ENCODE data around the gene MYO7B. TPM values are rescaled to one million over a fixed set of nuclear protein-coding genes. Genes with fewer than 3 reads are reported as not detected.
"Not testable (repeated sequence)": the region's sequence is repeated elsewhere in the genome, so short reads cannot be mapped to it uniquely, and the experiment has no call there.

The MYO7B gene
- total RNA-seq, 2 donors from 2014 or later, result 244 to 262 TPM

DNA sequence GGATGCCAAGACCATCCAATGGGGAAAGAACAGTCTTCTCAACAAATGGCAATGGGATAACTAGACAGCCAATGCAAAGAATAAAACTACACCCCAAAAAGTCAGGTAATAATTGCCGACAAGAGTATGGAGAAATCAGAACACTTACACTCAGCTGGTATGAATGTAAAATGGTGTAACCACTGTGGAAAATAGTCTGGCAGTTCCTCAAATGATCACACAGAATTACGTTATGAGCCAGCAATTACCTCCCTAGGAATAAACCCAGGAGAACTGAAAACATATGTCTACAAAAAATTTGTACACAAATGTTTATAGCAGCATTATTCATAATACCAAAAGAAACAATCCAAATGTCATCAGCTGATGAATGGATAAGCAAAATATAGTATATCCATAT is 18.0 kb upstream of the MYO7B start:
- DNase-seq (no peak), ATAC-seq (no peak)
- intact Hi-C loops (cut with DNase I, micrococcal nuclease), result no loop called here

DNA sequence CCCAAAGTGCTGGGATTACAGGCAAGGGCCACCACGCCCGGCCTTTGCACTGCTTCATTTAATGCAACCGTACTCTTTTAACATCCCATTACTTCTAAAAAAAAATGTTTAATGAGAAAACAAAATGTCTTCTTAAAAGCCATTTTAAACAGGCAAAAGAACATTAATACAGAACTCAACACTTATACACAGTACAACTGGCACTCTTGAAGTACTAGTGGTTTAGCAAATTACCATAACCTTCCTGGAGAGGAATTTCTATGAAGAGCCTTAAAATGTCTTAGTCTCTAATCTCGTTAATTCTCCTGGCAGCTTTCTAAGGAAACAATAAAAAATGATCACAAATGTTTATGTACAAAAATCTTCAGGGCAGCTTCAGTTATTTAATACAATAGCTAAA is 15.1 kb upstream of the MYO7B start:
- DNase-seq, result no peak
- ATAC-seq, result no peak
- intact Hi-C loops (cut with DNase I, micrococcal nuclease), result no loop called here

DNA sequence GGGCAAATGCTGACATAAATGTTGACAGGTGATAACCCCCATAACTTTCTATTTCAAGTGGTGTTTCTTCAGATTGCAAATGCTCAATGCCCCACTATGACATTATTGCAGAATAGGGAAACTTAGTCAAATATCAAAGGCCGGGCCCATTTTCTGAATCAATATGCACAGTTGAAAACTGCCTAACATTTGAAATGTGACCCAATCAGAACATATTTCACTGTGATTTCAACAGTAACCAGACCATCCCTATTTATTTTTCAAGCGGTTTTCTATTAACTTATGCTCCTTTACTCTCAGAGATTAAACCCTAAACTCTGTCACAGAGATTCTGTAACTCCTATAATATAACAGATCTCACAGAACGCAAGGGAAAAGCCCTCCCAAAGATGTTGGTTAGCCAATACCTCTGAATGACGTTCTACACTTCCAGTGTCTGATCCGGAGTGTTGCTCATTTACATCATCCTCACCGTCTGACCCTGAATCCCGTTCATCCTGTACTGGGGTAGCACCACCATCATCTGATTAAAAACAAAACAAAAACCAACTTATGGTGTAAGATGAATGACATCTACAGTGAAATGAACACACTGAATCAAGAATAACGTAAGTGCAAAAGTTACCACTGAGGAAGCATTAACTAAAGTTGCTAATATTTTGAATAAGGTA is 12.1 kb upstream of the MYO7B start:
- intact Hi-C loops (cut with DNase I, micrococcal nuclease), result no loop called here
- no peak for DNase-seq
- ATAC-seq, result no peak

- intact Hi-C loops (cut with DNase I, micrococcal nuclease); DNase-seq; ATAC-seq: not testable (repeated sequence)
Measured at GRCh38 chr2:127524198-127524834, 11.2 kb upstream of the MYO7B start.

- intact Hi-C loops (cut with DNase I, micrococcal nuclease), result no loop called here
- ATAC-seq (peak; percentile 15), DNase-seq (peak in 1 of 2 donors; percentile 41)
Measured at GRCh38 chr2:127525691-127526131, 9.8 kb upstream of the MYO7B start.

DNA sequence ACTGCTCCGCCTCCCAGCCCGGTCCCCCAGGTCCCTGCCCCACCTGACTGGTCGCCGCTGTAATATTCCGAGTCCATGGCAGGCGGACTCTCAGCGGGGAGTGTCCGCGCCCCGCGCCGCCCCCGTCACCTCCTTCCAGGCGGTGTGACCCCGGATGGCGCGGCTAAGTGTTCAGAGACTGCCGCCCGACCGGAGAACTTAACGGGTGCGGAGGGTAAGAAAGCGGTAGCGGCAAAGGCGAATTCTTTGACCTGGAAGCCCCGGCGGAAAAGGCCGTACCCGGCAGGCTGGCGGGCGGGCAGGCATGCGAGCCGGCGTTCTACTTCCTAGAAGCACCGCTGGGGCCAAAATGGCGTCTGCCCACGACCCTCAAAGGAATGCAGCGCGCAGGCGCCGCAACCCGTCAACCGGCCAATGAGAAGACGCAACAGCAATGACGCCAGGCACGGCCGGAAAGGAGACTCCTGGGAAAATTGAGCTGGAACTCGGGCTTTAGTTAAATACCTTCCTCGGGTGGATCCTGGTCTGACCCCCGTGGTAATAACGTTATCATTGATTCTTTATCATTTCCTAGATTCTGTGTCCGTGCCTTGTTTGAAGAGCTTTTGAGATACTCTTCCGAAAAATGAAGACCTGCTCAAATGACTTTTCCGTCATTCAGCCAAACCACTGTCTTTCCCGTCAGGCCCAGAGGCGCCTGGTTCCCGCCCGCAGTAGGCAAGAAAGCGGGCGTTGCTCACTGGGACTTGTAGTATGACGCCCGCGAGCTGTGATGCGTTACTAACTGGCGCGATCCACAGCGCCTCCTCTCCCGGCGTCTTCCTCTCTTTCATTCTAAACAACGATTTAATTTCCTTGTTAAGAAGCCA is 9.1 kb upstream of the MYO7B start, which contains the start of gene IWS1:
Gene IWS1, minus strand, starts transcription at position 358 of the 869 bp plus-strand sequence. Its CDS starts 281 bp downstream, at position 77.
- peak; percentile 95 for DNase-seq
- intact Hi-C loops (cut with DNase I, micrococcal nuclease), result no loop called here
- peak; percentile 83 for ATAC-seq

DNA sequence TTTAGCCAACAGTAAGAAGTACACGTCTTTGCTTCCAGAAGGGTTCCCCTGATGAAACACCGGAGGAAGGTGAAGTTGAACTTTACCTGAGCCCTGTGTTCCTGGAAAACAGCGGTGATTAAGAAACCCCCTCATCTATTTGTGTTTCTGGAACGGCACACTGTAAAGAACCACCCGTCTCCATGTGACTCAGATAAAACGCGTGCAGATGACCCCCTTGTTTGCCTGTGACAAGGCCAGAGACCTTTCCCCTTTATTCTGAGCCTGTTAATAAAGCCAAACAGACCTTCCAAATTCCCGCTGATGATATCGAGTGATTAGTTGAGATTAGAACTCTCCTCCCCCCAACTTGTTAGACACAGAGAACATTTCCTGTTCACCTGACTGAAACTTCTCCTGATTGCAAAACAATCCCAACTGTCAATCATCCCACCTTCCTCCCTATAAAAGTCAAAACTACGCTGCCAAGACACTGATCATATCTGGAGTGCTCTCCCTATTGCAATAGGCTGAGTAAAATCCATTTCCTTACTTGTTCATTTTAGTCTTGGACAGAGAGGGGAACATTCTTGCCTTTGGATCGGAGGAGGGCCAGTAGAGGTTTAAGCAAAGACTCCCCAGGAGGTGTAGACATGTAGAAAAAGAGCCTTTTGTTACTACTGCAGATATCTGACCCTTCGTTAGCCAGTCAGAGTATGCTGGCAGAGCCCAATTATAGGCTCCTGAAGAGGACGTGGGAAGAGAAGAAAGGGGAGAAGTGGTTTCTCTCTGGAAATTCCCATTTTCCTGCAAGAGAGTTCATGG is 8.3 kb upstream of the MYO7B start:
- intact Hi-C loops (cut with DNase I, micrococcal nuclease), result no loop called here
- ATAC-seq, result peak; percentile 55
- DNase-seq, result no peak

GRCh38 chr2:127528487-127528886 is 7.0 kb upstream of the MYO7B start:
- intact Hi-C loops (cut with DNase I, micrococcal nuclease), result no loop called here
- DNase-seq, result no peak
- ATAC-seq, result no peak

GRCh38 chr2:127529416-127529815 is 6.1 kb upstream of the MYO7B start:
- ATAC-seq; intact Hi-C loops (cut with DNase I, micrococcal nuclease); DNase-seq: not testable (repeated sequence)

- no peak for ATAC-seq
- intact Hi-C loops (cut with DNase I, micrococcal nuclease), result no loop called here
- no peak for DNase-seq
Measured at GRCh38 chr2:127530245-127531140, 5.0 kb upstream of the MYO7B start.

GRCh38 chr2:127531221-127531648 is 4.2 kb upstream of the MYO7B start:
- DNase-seq, result no peak
- ATAC-seq, result peak; percentile 10
- intact Hi-C loops (cut with DNase I, micrococcal nuclease), result no loop called here

DNA sequence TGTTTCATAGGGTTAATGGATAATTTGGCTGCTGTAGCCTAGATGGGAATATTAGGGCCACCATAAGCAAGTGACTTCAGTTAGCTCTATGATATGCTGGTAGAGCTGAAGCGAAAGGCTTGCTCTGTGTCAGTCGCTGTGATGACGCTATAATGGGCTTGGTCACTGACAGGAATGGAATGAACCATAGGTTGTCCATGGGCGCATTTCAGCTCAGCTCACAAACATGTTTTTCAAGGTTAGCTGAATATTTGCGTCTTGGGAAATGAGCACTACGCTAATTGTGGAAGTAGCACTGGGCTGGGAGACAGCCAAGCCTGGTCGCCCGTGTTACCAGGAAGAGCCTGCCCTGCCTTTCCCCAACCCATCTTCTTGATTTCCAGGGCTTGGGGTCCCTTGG is 3.2 kb upstream of the MYO7B start:
- ATAC-seq (no peak), DNase-seq (no peak)
- intact Hi-C loops (cut with DNase I, micrococcal nuclease), result no loop called here

- peak; percentile 58 for ATAC-seq
- peak in 1 of 2 donors; percentile 49 for DNase-seq
- intact Hi-C loops (cut with DNase I, micrococcal nuclease), result no loop called here
Measured at GRCh38 chr2:127535918-127536317, 435 bp downstream of the MYO7B start.

GRCh38 chr2:127536707-127537541 is 1.4 kb downstream of the MYO7B start:
- ATAC-seq (peak; percentile 36), DNase-seq (no peak)
- intact Hi-C loops (cut with DNase I, micrococcal nuclease), result no loop called here

DNA sequence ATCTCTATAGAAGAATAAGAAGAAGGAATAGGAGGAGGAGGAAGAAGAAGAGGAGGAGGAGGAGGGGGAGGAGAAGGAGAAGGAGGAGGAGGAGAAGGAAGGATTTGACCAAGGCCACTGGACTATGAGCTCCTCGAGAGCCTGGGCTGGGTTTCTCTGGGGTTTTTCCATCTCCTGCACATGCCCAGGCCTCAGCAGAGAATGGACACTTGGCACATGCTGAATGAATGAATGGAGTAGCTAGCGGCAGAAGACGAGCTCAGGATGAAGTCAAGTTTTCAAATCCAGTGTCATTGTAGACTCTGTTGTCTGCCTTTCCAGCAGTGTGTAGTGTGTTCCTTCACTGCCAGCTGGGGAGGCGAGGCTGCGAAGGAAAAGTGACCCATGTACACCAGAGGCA is 2.2 kb downstream of the MYO7B start:
- no peak for DNase-seq
- intact Hi-C loops (cut with DNase I, micrococcal nuclease), result no loop called here
- ATAC-seq, result no peak

DNA sequence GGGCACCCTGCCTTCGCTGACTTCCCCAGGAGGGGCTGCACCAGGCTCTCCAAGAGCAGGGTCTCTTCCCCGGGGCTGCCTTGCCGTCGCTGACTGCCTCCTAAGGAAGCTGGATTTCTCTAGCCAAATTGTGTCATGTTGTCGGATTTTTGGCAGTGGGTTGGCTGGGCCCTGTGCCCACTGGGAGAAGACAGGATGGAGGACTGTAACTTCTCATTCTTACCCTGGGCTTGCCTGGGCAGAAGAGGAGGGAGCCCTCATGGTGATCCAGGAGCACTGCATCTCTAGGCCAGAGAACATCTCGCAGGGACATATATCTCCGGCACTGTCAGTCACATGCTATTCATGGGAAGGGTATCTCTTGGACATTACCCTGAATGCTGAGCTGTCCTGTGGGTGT is 6.3 kb downstream of the MYO7B start:
- ATAC-seq (peak; percentile 7), DNase-seq (no peak)
- intact Hi-C loops (cut with DNase I, micrococcal nuclease), result no loop called here

- peak; percentile 43 for ATAC-seq
- DNase-seq, result no peak
- intact Hi-C loops (cut with DNase I, micrococcal nuclease), result no loop called here
Measured at GRCh38 chr2:127542231-127542630, 6.7 kb downstream of the MYO7B start.

Data from left colon (tissue), 2 donors.